Fibroblast of villous mesenchyme (primary cell): ENCODE measurements around the gene SAA1. TPM values are rescaled to one million over a fixed set of nuclear protein-coding genes. Genes with fewer than 3 reads are reported as not detected.

ENCODE experiments used
- DNase-seq: peaks from one replicate; pipeline ENCODE4 v3.0.0-alpha.2; 2010; ENCODE audit warnings: low read depth
- H3K4me3 ChIP-seq: 2 replicates; pipeline ENCODE4 v1.5.1; 2011; ENCODE audit warnings: low read depth, mild to moderate bottlenecking, low read length
- total RNA-seq: library from RNA; depleted of rRNA; stranded (reverse); fragments of >200 nt; gene quantifications from 2 replicates; pipeline ENCODE4 v1.2.3, GENCODE V29; 2012
- TF ChIP-seq, protein P1 (sequence below): IDR thresholded peaks from 2 replicates; pipeline ENCODE4 v1.5.1; 2012; ENCODE audit warnings: low read depth, mild to moderate bottlenecking, low read length; ENCODE audit not compliant: insufficient read depth

Gene SAA1
- 0.43 TPM in 1 of 2 replicates, not detected in the other for total RNA-seq

- no peak within 1 kb of the TSS for H3K4me3 ChIP-seq
- TF ChIP-seq, protein P1, sequence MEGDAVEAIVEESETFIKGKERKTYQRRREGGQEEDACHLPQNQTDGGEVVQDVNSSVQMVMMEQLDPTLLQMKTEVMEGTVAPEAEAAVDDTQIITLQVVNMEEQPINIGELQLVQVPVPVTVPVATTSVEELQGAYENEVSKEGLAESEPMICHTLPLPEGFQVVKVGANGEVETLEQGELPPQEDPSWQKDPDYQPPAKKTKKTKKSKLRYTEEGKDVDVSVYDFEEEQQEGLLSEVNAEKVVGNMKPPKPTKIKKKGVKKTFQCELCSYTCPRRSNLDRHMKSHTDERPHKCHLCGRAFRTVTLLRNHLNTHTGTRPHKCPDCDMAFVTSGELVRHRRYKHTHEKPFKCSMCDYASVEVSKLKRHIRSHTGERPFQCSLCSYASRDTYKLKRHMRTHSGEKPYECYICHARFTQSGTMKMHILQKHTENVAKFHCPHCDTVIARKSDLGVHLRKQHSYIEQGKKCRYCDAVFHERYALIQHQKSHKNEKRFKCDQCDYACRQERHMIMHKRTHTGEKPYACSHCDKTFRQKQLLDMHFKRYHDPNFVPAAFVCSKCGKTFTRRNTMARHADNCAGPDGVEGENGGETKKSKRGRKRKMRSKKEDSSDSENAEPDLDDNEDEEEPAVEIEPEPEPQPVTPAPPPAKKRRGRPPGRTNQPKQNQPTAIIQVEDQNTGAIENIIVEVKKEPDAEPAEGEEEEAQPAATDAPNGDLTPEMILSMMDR = no peak
- peak; percentile 25 for DNase-seq
These were observed at the start of gene SAA1 for GRCh38 chr11:18265949-18266348. SAA1 (plus strand) TSS chr11:18266264; CDS start chr11:18266888, 624 bp downstream.

- DNase-seq = no peak
- TF ChIP-seq, protein P1 = no peak
- H3K4me3 ChIP-seq = no peak overlapping the region
These were observed 44.7 kb upstream of the SAA1 start for GRCh38 chr11:18221274-18221876.

GRCh38 chr11:18222814-18223421 is 43.1 kb upstream of the SAA1 start:
- TF ChIP-seq, protein P1 = no peak
- no peak overlapping the region for H3K4me3 ChIP-seq
- no peak for DNase-seq

DNA sequence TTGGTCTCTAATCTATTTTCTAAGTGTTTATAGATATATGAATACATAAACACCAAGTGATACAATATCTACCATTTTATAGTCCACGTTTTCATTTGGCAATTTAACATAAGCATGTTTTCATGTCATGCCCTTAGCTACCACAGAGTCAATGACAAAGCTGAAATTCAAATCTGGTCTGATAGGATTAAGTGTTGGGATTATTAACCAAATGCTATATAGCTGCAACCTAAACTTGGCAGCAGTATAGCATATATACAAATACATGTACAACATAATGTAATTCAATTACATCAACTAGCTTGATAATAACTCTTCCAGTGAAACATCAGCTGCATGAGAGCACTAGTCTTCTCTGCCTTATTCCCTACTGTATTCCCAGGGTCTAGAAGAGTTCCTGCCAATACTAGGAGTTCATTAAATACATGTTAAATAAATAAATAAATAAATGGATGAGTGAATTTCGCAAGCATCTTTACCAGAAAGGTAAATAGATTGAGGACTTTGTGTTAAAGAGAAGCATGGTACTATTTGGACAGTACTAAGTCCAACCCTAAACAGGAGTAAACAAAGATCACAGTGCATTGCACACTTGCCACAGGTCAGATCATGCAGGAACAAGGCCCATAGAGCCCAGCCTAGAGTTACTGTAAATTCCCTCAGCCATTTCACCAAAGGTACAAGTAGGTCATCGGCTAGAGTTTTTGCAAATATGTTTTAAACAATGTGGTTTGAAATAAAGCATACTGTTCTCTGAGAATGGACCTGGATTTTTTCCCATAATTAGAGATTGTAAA is 42.3 kb upstream of the SAA1 start:
- H3K4me3 ChIP-seq = no peak overlapping the region
- DNase-seq = no peak
- TF ChIP-seq, protein P1 = no peak

DNA sequence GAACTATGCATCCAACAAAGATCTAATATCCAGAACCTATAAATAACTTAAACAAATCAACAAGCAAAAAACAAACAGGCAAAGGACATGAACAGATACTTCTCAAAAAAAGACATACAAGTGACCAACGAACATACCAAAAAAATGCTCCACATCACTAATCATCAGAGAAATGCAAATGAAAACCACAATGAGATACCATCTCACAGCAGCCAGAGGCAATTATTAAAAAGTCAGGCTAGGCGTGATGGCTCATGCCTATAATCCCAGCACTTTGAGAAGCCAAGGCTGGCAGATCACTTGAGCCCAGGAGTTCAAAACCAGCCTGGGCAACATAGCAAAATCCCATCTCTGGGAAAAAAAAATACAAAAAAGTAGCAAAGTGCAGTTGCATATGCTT is 40.2 kb upstream of the SAA1 start:
- TF ChIP-seq, protein P1 = no peak
- no peak overlapping the region for H3K4me3 ChIP-seq
- no peak for DNase-seq

DNA sequence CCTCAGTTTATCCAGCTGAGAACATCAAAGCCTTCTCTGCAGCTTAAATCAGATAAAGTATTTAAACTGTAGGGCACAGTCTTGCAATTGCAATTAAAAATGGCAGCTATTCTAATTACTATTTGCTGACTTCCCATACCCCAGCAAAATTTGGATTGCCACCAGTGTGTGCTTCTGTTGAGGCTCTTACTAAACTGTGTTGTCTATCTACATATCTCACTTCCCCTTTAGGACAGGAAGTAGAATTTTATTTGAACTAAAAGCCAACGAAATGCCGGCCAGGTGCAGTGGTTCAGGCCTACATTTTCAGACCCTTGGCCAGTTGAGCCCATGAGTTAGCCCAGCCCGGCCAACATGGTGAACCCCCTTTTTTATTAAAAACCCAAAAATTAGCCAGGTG is 36.6 kb upstream of the SAA1 start:
- no peak for DNase-seq
- no peak overlapping the region for H3K4me3 ChIP-seq
- TF ChIP-seq, protein P1 = no peak
